ENCODE results near the gene FAM156A.
"Not testable (repeated sequence)": the region's sequence is repeated elsewhere in the genome, so short reads cannot be mapped to it uniquely, and the experiment has no call there.

- not testable (repeated sequence) for TF ChIP-seq CTCF (IDR thresholded peaks at IDR 0.05); POLR2A (IDR thresholded peaks at IDR 0.05; ENCODE audit: low read depth)
Observed at GRCh38 chrX:52958961-52959360, 643 bp upstream of the FAM156A start.

Measured in esophagus muscularis mucosa (tissue), 3 donors.